SJCRH30 (cell line): Measurements from ENCODE around the gene PROZ. TPM values are rescaled to one million over a fixed set of nuclear protein-coding genes. Genes with fewer than 3 reads are reported as not detected.

ENCODE experiments used
- DNase-seq, 2 experiments: peaks; one replicate each; pipeline ENCODE4 v3.0.0-alpha.2; 2015 to 2020
- H3K27ac ChIP-seq: fragments of 250-450 bp; sonication (Bioruptor Pico); 2 replicates; pipeline ENCODE4 v1.5.1; 2020; ENCODE audit warnings: mild to moderate bottlenecking, moderate library complexity
- H3K27me3 ChIP-seq: fragments of 250-450 bp; sonication (Bioruptor Pico); 2 replicates; pipeline ENCODE4 v1.5.1; 2020; ENCODE audit warnings: mild to moderate bottlenecking, moderate library complexity
- H3K36me3 ChIP-seq: fragments of 250-450 bp; sonication (Bioruptor Pico); 2 replicates; pipeline ENCODE4 v1.5.1; 2020; ENCODE audit warnings: mild to moderate bottlenecking, moderate library complexity
- H3K4me1 ChIP-seq: fragments of 250-450 bp; sonication (Bioruptor Pico); 2 replicates; pipeline ENCODE4 v1.5.1; 2020; ENCODE audit warnings: mild to moderate bottlenecking, moderate library complexity
- H3K4me3 ChIP-seq: fragments of 250-450 bp; sonication (Bioruptor Pico); 2 replicates; pipeline ENCODE4 v1.5.1; 2020; ENCODE audit warnings: mild to moderate bottlenecking, moderate library complexity
- H3K9me3 ChIP-seq: fragments of 250-450 bp; sonication (Bioruptor Pico); replicated peaks from 2 replicates; pipeline ENCODE4 v1.5.1; 2020; ENCODE audit warnings: mild to moderate bottlenecking, moderate library complexity
- total RNA-seq: library from RNA; depleted of rRNA; stranded (reverse); fragments of >200 nt; shearing (Covaris generic); gene quantifications from 2 replicates; pipeline ENCODE4 v1.2.3, GENCODE V29; 2014

PROZ gene
- total RNA-seq, 1 experiment from 2014 or later, result not detected

- Histone ChIP-seq H3K27ac (no peak overlapping the region), H3K9me3 (no peaks in the 10 kb centered on the region), H3K4me1 (peaks cover 30% of the 10 kb centered on the region), H3K4me3 (no peak overlapping the region), H3K27me3 (no peaks in the 10 kb centered on the region), H3K36me3 (peaks cover 46% of the 10 kb centered on the region)
- no peak for DNase-seq
These were observed 25.1 kb downstream of the PROZ start for GRCh38 chr13:113183450-113184129.

DNA sequence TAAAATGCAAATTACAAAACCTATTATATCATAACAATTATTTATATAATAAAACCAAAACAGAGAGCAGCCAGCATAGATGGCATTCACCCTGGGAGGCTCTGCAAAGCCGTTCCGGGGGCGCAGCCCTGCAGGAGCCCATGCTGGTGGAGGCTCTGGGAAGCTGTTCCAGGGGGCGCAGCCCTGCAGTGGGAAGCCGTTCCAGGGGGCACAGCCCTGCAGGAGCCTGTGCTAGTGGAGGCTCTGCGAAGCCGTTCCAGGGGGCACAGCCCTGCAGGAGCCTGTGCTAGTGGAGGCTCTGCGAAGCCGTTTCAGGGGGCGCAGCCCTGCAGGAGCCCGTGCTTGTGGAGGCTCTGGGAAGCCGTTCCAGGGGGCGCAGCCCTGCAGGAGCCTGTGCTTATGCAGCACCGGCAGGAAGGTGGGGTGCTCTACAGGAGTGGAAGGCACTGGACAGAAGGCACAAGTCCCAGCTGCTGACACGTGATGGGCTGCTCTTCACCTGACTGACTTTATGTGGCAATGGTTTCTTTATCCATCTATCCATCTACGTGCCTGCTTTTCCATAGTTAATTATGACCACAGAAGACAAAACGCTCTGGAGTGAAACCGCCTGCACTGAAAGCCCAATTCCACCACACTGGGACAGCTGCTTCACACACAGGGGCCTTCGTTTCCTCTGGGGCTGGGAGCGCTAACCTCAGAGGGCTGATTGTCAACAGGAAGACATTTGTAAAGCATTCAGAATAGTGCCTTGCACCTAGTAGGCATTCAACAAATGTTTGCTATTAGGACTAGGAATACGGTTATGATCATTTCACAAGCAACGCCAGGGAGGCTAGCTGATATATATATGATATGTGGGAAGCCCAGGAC lies 26.4 kb downstream of the PROZ start:
- H3K4me3 ChIP-seq, result no peak overlapping the region
- no peaks in the 10 kb centered on the region for H3K27me3 ChIP-seq
- peaks cover 41% of the 10 kb centered on the region for H3K36me3 ChIP-seq
- DNase-seq, result peak in 1 of 2 experiments; percentile 17
- no peak overlapping the region for H3K27ac ChIP-seq
- H3K4me1 ChIP-seq, result peaks cover 24% of the 10 kb centered on the region
- no peaks in the 10 kb centered on the region for H3K9me3 ChIP-seq

DNA sequence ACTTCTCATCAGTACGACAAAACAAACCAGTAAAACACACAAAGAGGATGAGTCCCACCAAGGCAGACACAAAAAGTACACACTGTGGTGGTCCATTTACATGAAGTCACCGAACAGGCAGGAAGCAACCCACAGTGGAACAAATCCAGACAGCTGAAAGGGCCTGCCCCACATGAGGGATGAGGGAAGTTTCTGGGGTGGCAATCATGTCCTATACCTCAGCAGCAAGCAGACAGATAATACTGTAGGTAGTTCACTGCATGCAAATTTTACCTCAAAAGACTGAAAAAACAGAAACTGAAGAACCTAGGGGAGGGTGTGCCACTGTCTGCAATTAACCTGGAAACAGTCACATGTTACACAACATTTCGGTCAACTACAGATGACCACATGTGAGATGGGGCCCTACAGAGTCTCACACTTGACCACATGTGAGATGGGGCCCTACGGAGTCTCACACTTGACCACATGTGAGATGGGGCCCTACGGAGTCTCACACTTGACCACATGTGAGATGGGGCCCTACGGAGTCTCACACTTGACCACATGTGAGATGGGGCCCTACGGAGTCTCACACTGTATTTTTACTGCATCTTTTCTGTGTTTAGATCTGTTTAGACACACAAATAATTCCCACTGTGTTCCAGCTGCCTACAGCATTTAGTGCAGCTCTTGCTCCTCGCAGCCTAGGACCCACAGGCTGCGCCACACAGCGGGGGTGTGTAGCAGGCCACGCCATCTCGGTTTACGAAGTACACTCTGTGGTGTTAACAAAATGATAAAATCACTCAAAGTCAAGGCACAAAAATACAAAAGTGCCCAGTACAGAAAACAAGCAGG lies 27.8 kb downstream of the PROZ start:
- no peak for DNase-seq
- H3K9me3 ChIP-seq, result no peaks in the 10 kb centered on the region
- no peaks in the 10 kb centered on the region for H3K27me3 ChIP-seq
- H3K4me1 ChIP-seq, result peaks cover 23% of the 10 kb centered on the region
- no peak overlapping the region for H3K4me3 ChIP-seq
- peak overlapping the region; percentile 49 for H3K27ac ChIP-seq
- peaks cover 32% of the 10 kb centered on the region for H3K36me3 ChIP-seq

GRCh38 chr13:113187263-113187669 lies 28.8 kb downstream of the PROZ start:
- peaks cover 23% of the 10 kb centered on the region for H3K4me1 ChIP-seq
- no peak overlapping the region for H3K4me3 ChIP-seq
- peak overlapping the region; percentile 49 for H3K27ac ChIP-seq
- peak; percentile 71 to 81 for DNase-seq
- H3K9me3 ChIP-seq, result no peaks in the 10 kb centered on the region
- H3K36me3 ChIP-seq, result peaks cover 27% of the 10 kb centered on the region
- H3K27me3 ChIP-seq, result no peaks in the 10 kb centered on the region

GRCh38 chr13:113187883-113188665 lies 29.6 kb downstream of the PROZ start:
- Histone ChIP-seq H3K4me1 (peaks cover 23% of the 10 kb centered on the region), H3K4me3 (no peak overlapping the region), H3K27me3 (no peaks in the 10 kb centered on the region), H3K27ac (peak overlapping the region; percentile 49), H3K36me3 (peaks cover 29% of the 10 kb centered on the region), H3K9me3 (no peaks in the 10 kb centered on the region)
- peak in 1 of 2 experiments; percentile 17 for DNase-seq

DNA sequence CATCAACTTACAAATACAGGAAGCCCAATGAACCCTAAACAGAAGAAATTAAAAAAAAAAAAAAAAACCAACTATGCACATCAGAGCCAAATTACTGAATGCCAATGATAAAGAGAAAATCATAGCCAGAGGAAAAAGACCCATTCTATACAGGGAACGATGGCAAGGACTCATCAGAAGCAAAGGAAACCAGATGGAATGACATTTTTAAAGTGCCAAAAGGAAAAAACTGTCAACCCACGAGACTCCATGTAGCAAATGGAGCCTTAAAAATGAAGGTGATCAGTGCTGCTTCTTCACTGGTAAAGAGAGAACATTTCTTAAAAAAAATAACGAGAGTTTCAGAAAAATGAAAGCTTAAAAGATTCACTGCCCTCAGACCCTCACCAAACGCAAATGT lies 31.7 kb downstream of the PROZ start:
- no peaks in the 10 kb centered on the region for H3K9me3 ChIP-seq
- no peak overlapping the region for H3K27ac ChIP-seq
- peaks cover 21% of the 10 kb centered on the region for H3K36me3 ChIP-seq
- H3K4me1 ChIP-seq, result peaks cover 22% of the 10 kb centered on the region
- no peaks in the 10 kb centered on the region for H3K27me3 ChIP-seq
- H3K4me3 ChIP-seq, result no peak overlapping the region
- no peak for DNase-seq

- H3K27me3 ChIP-seq, result no peaks in the 10 kb centered on the region
- no peaks in the 10 kb centered on the region for H3K9me3 ChIP-seq
- no peak overlapping the region for H3K27ac ChIP-seq
- no peak overlapping the region for H3K4me3 ChIP-seq
- DNase-seq, result no peak
- H3K36me3 ChIP-seq, result peaks cover 37% of the 10 kb centered on the region
- H3K4me1 ChIP-seq, result peaks cover 10% of the 10 kb centered on the region
These were observed 33.8 kb downstream of the PROZ start for GRCh38 chr13:113192279-113192678.

- Histone ChIP-seq H3K4me1 (peaks cover 4% of the 10 kb centered on the region), H3K4me3 (no peak overlapping the region), H3K36me3 (peaks cover 41% of the 10 kb centered on the region), H3K27ac (no peak overlapping the region), H3K27me3 (no peaks in the 10 kb centered on the region), H3K9me3 (no peaks in the 10 kb centered on the region)
- no peak for DNase-seq
These were observed 34.5 kb downstream of the PROZ start for GRCh38 chr13:113192902-113193301.

DNA sequence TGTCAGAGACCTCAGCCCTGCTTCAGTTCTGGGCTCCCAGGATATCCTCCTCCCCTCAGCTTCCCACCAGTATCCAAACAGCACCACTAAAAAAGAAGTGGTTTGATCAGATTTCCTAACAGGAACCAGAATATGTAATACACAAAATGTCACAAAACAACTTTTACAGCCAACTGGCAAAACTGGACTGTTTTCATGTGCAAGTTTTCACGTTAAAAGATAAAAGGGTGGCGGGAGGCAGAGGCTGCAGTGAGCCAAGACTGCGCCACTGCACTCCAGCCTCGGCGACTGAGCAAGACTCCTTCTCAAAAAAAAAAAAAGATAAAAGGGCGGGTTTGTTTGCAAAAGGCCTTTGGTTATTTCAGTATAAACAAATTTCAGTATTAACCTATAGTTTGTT lies 36.9 kb downstream of the PROZ start:
- no peaks in the 10 kb centered on the region for H3K27me3 ChIP-seq
- H3K36me3 ChIP-seq, result peaks cover 50% of the 10 kb centered on the region
- H3K4me1 ChIP-seq, result no peaks in the 10 kb centered on the region
- no peak overlapping the region for H3K27ac ChIP-seq
- DNase-seq, result no peak
- H3K9me3 ChIP-seq, result no peaks in the 10 kb centered on the region
- no peak overlapping the region for H3K4me3 ChIP-seq

GRCh38 chr13:113196970-113197737 lies 38.7 kb downstream of the PROZ start:
- no peaks in the 10 kb centered on the region for H3K27me3 ChIP-seq
- peaks cover 47% of the 10 kb centered on the region for H3K36me3 ChIP-seq
- H3K27ac ChIP-seq, result no peak overlapping the region
- DNase-seq, result no peak
- H3K4me1 ChIP-seq, result no peaks in the 10 kb centered on the region
- no peaks in the 10 kb centered on the region for H3K9me3 ChIP-seq
- H3K4me3 ChIP-seq, result no peak overlapping the region

DNA sequence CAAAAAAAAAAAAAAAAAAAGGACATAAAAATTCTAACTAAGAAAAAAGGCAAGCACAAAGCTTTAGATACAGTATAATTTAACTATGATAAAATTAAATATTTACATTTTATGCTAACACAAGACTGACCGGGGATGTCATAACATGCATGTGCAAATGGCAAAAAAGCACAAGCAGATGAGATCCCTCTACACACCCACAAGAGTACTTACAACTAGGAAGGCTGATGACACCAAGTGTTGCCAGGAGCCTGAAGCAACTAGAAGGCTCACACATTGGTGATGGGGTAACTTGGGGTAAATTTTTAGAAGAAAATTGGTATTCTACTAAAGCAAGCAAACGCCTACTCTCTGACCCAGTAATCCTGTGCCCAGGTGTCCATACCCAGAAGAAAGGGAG lies 43.4 kb downstream of the PROZ start:
- no peaks in the 10 kb centered on the region for H3K9me3 ChIP-seq
- H3K27me3 ChIP-seq, result no peaks in the 10 kb centered on the region
- peaks cover 22% of the 10 kb centered on the region for H3K36me3 ChIP-seq
- H3K27ac ChIP-seq, result no peak overlapping the region
- no peak overlapping the region for H3K4me3 ChIP-seq
- DNase-seq, result no peak
- no peaks in the 10 kb centered on the region for H3K4me1 ChIP-seq

- no peak overlapping the region for H3K27ac ChIP-seq
- H3K27me3 ChIP-seq, result no peaks in the 10 kb centered on the region
- DNase-seq, result no peak
- peaks cover 16% of the 10 kb centered on the region; the same call in 1 of the 2 replicates for H3K36me3 ChIP-seq
- no peak overlapping the region for H3K4me3 ChIP-seq
- H3K9me3 ChIP-seq, result no peaks in the 10 kb centered on the region
- H3K4me1 ChIP-seq, result peaks cover 7% of the 10 kb centered on the region; the same call in 1 of the 2 replicates
These were observed 44.5 kb downstream of the PROZ start for GRCh38 chr13:113202912-113203311.

DNA sequence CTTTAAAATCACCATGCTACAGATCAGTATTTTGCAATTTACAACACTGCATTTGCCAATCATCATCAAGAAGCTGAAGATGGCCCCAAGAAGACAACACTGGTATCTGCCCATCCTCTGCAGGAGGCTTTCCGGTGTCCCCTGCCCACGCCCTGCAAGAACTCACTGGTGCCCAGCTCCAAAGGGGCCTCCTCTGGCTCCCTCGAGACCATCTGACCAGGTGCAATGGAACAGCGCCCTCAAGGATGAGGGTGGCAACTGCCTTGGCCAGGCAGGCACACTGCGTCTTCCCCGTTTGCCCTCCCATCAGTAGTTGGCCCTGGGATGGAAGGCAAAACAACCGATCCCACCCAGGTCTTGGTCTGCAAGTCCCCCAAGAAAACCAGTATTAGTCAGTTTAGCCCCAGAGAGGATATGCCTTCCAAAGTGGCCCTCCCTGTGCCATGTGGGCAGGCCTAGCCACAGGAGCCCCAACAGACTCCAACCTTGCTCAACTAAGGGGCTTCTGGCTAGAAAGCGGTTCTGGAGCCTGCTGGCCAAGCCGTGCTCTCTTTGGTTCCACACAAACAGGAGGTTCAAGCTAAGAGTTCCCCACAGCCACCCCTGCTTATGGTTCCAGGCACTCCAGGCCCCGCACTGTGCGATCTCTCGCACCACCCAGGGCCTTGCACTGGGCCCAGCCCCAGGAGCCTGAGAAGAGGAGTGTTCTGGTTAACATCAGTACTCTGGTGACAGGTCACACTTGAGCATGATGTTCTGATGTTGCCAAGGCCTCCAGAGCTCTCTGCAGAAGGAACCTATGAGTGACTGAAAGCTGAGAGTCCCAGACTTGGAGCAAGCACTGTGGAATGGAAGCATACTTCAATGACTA lies 45.3 kb downstream of the PROZ start:
- H3K4me1 ChIP-seq, result peaks cover 7% of the 10 kb centered on the region; the same call in 1 of the 2 replicates
- DNase-seq, result no peak
- no peaks in the 10 kb centered on the region for H3K27me3 ChIP-seq
- H3K36me3 ChIP-seq, result peaks cover 14% of the 10 kb centered on the region; the same call in 1 of the 2 replicates
- H3K27ac ChIP-seq, result no peak overlapping the region
- H3K4me3 ChIP-seq, result no peak overlapping the region
- H3K9me3 ChIP-seq, result no peaks in the 10 kb centered on the region
